Endothelial cell of umbilical vein (primary cell): ENCODE results near the gene NIF3L1. TPM values are rescaled to one million over a fixed set of nuclear protein-coding genes. Genes with fewer than 3 reads are reported as not detected.

Source experiments
- BruUV-seq: library from RNA; stranded (reverse); fragments of 400-500 nt; replicated peaks from 2 replicates; lab custom pipeline; 2021; lab: Mats Ljungman, UMichigan
- CTCF ChIA-PET: fragments of 300-600, 350-600 bp; sonication (Branson Sonifier 250); formaldehyde crosslinking; loops from one replicate; lab custom pipeline; 2021; ENCODE audit warnings: antibody characterized with exemption, inconsistent platforms; lab: Charles Lee
- POLR2A ChIA-PET: fragments of 300-600, 350-600 bp; sonication (Branson Sonifier 250); formaldehyde crosslinking; loops from one replicate; lab custom pipeline; 2021; ENCODE audit warnings: antibody characterized with exemption, inconsistent platforms; lab: Charles Lee
- DNase-seq: peaks from one replicate; pipeline ENCODE4 v3.0.0-alpha.2; 2011; ENCODE audit warnings: low read depth, low spot score
- FAIRE-seq: peaks from 2 replicates; lab custom pipeline; 2011; peaks lifted over from hg19 to GRCh38; lab: Jason Lieb, UNC
- H2AFZ ChIP-seq: 2 replicates; pipeline ENCODE4 v1.6.0; 2012; ENCODE audit warnings: low read depth, low read length, control low read depth, inconsistent platforms
- H3K27ac ChIP-seq: 2 replicates; pipeline ENCODE4 v1.5.1; 2011; ENCODE audit warnings: low read depth, mild to moderate bottlenecking, control low read depth, low read length, moderate library complexity; ENCODE audit not compliant: insufficient read depth
- H3K27me3 ChIP-seq, 2 experiments: 2 replicates each; pipeline versions ENCODE4 v1.6.0 to v1.6.1; 2011; ENCODE audit warnings: low read length in 2 of 2, mixed read lengths in 1 of 2; ENCODE audit not compliant: control insufficient read depth in 2 of 2, insufficient read depth in 2 of 2
- H3K36me3 ChIP-seq, 2 experiments: 2 replicates in 1 of 2; 3 replicates in 1 of 2; pipeline ENCODE4 v1.5.1; 2011; ENCODE audit warnings: low read length in 2 of 2, mild to moderate bottlenecking in 1 of 2, moderate library complexity in 1 of 2; ENCODE audit not compliant: control insufficient read depth in 2 of 2, insufficient read depth in 2 of 2; ENCODE audit errors: extremely low read depth in 1 of 2
- H3K4me1 ChIP-seq: 3 replicates; pipeline ENCODE4 v1.5.1; 2011; ENCODE audit warnings: mild to moderate bottlenecking, low read length; ENCODE audit not compliant: control insufficient read depth, insufficient read depth; ENCODE audit errors: extremely low read depth
- H3K4me2 ChIP-seq: 2 replicates; pipeline ENCODE4 v1.6.1; 2011; ENCODE audit warnings: low read length, control low read depth, mixed read lengths; ENCODE audit not compliant: insufficient read depth
- H3K4me3 ChIP-seq, 3 experiments: fragments of 200-600 bp in 1 of 3; sonication (generic), shearing (Covaris generic) in 1 of 3; replicated peaks in 1 of 3; 2 replicates each; pipeline ENCODE4 v1.5.1; 2011 to 2016; ENCODE audit warnings: control low read depth in 3 of 3, low read length in 3 of 3, mild to moderate bottlenecking in 2 of 3, inconsistent platforms in 1 of 3, low read depth in 1 of 3, moderate library complexity in 1 of 3; ENCODE audit not compliant: insufficient read depth in 1 of 3
- H3K79me2 ChIP-seq: 2 replicates; pipeline ENCODE4 v1.6.0; 2012; ENCODE audit warnings: low read length, inconsistent platforms; ENCODE audit not compliant: control insufficient read depth, insufficient read depth
- H3K9ac ChIP-seq: replicated peaks from 2 replicates; pipeline ENCODE3; 2011; ENCODE audit warnings: low read length, control low read depth; ENCODE audit not compliant: insufficient read depth; ENCODE audit errors: extremely low read depth
- H3K9me1 ChIP-seq: replicated peaks from 3 replicates; pipeline ENCODE4 v1.6.0; 2011; ENCODE audit warnings: mild to moderate bottlenecking, low read length; ENCODE audit not compliant: control insufficient read depth, insufficient read depth; ENCODE audit errors: extremely low read depth
- H3K9me3 ChIP-seq: replicated peaks from 2 replicates; pipeline ENCODE4 v1.5.1; 2012; ENCODE audit warnings: low read length, inconsistent platforms; ENCODE audit not compliant: control insufficient read depth, insufficient read depth
- H4K20me1 ChIP-seq: replicated peaks from 2 replicates; pipeline ENCODE3; 2011; ENCODE audit warnings: mild to moderate bottlenecking, low read length; ENCODE audit not compliant: control insufficient read depth, insufficient read depth; ENCODE audit errors: extremely low read depth
- CTCF ChIP-seq, 2 donors: IDR thresholded peaks; 1 replicate in 1 of 2; 2 replicates in 1 of 2; pipeline ENCODE4 v1.5.1; 2011; ENCODE audit warnings: low read length in 2 of 2, mild to moderate bottlenecking in 2 of 2, moderate library complexity in 2 of 2, control low read depth in 1 of 2, inconsistent platforms in 1 of 2, low read depth in 1 of 2; ENCODE audit not compliant: insufficient read depth in 1 of 2; ENCODE audit errors: extremely low read depth in 1 of 2
- EZH2 ChIP-seq: IDR thresholded peaks from 2 replicates; pipeline ENCODE4 v1.6.1; 2012; ENCODE audit warnings: borderline replicate concordance, low read depth, mild to moderate bottlenecking, moderate library complexity, low read length, inconsistent platforms; ENCODE audit not compliant: severe bottlenecking
- FOS ChIP-seq: IDR thresholded peaks from 2 replicates; pipeline ENCODE4 v1.6.1; 2011; ENCODE audit warnings: mild to moderate bottlenecking, low read length, moderate library complexity, borderline replicate concordance; ENCODE audit not compliant: insufficient read depth
- GATA2 ChIP-seq: IDR thresholded peaks from 2 replicates; pipeline ENCODE4 v1.7.0; 2011; ENCODE audit warnings: low read depth, mild to moderate bottlenecking, moderate library complexity, mixed read lengths, low read length; ENCODE audit not compliant: insufficient read length, insufficient read depth
- JUN ChIP-seq: IDR thresholded peaks from 2 replicates; pipeline ENCODE4 v1.6.1; 2011; ENCODE audit warnings: borderline replicate concordance, low read depth; ENCODE audit not compliant: insufficient read length, insufficient read depth
- MAX ChIP-seq: IDR thresholded peaks from 2 replicates; pipeline ENCODE4 v1.6.1; 2011; ENCODE audit not compliant: insufficient read depth, insufficient read length
- MYC ChIP-seq: IDR thresholded peaks from one replicate; pipeline ENCODE4 v1.6.1; 2011; ENCODE audit warnings: mild to moderate bottlenecking, low read depth, low read length
- POLR2A ChIP-seq: IDR thresholded peaks from 2 replicates; pipeline ENCODE4 v1.6.1; 2012; ENCODE audit warnings: low read depth, mild to moderate bottlenecking, control low read depth, low read length
- POLR2AphosphoS5 ChIP-seq: IDR thresholded peaks from 2 replicates; pipeline ENCODE4 v1.6.1; 2012; ENCODE audit warnings: low read depth, mild to moderate bottlenecking, control low read depth, low read length, moderate library complexity; ENCODE audit not compliant: insufficient read depth
- dilution Hi-C: fragments of 300-500 bp; cut with MboI; formaldehyde crosslinking; loops from one replicate; pipeline ENCODE4 v1.15.0; 2019; ENCODE audit warnings: low sequenced_read_pairs; ENCODE audit not compliant: extremely low pct_ligation_motif_present
- intact Hi-C: fragments of 100-400 bp; cut with micrococcal nuclease; formaldehyde crosslinking; loops from one replicate; pipeline ENCODE4 v1.10.0; 2022
- polyA plus RNA-seq, 4 experiments: library from polyadenylated mRNA; depleted of rRNA in 3 of 4; stranded (reverse) in 3 of 4; unstranded in 1 of 4; fragments of >200 nt; gene quantifications; 2 replicates each; pipeline versions ENCODE4 v1.2.1 to v1.2.3, GENCODE V29; 2011 to 2012; ENCODE audit warnings: missing spikeins in 1 of 4
- total RNA-seq: library from RNA; stranded (reverse); gene quantifications from 2 replicates; pipeline ENCODE4 v1.2.3, GENCODE V29; 2021

Gene NIF3L1
- total and polyA plus RNA-seq, 2 donors (not counting 3 experiments of a cell fraction or from before 2014, with no cell fraction given), result 16.3 to 37.5 TPM

- Histone ChIP-seq H3K9me1 (no peaks in the 10 kb centered on the region), H3K79me2 (peaks cover 4% of the 10 kb centered on the region), H3K4me3 (no peak overlapping the region), H4K20me1 (no peaks in the 10 kb centered on the region), H3K9ac (no peak overlapping the region), H3K36me3 (no peaks in the 10 kb centered on the region), H3K27ac (no peak overlapping the region), H3K9me3 (no peaks in the 10 kb centered on the region), H3K27me3 (no peaks in the 10 kb centered on the region), H3K4me1 (peaks cover 7% of the 10 kb centered on the region), H3K4me2 (no peak overlapping the region), H2AFZ (no peak overlapping the region)
- dilution Hi-C loops (no loop called here), intact Hi-C loops (no loop called here)
- TF ChIP-seq MYC (no peak), POLR2AphosphoS5 (no peak), MAX (no peak), GATA2 (no peak), FOS (no peak), CTCF (IDR thresholded peaks at IDR 0.05; ENCODE audit: extremely low read depth in 1 of 2, insufficient read depth in 1 of 2, low read depth in 1 of 2, low read length in 2 of 2) (no peak), EZH2 (no peak), POLR2A (no peak), JUN (no peak)
- DNase-seq, result no peak
- CTCF ChIA-PET, result interaction anchor here (1.0 kb wide), 1 partner anchor 20 kb away, joined by 3 read pairs; no protein-coding TSS in a partner anchor
- no peak for FAIRE-seq
- no TSS peak for BruUV-seq
- POLR2A ChIA-PET, result no interaction called here
Measured at GRCh38 chr2:200869014-200869413, 20.2 kb upstream of the NIF3L1 start.
